Uterus (tissue), 4 donors: ENCODE results near the gene SEC24D. TPM values are rescaled to one million over a fixed set of nuclear protein-coding genes. Genes with fewer than 3 reads are reported as not detected.

ENCODE experiments used
- DNase-seq, 2 donors: peaks; one replicate each; pipeline ENCODE4 v3.0.0-alpha.2; 2019 to 2020
- H3K27ac ChIP-seq, 2 donors: fragments of 200-600 bp; sonication (generic); 1 replicate in 1 of 2; 2 replicates in 1 of 2; pipeline ENCODE4 v1.5.1; 2016 to 2018
- H3K27me3 ChIP-seq, 2 donors: fragments of 200-600 bp; sonication (generic); one replicate each; pipeline ENCODE4 v1.5.1; 2018 to 2019; ENCODE audit warnings: control low read depth in 1 of 2
- H3K36me3 ChIP-seq, 2 donors: fragments of 200-600 bp; sonication (generic); one replicate each; pipeline ENCODE4 v1.5.1; 2019; ENCODE audit warnings: control low read depth in 1 of 2
- H3K4me1 ChIP-seq, 2 donors: fragments of 200-600 bp; sonication (generic); one replicate each; pipeline ENCODE4 v1.5.1; 2018 to 2019; ENCODE audit warnings: control low read depth in 1 of 2
- H3K4me3 ChIP-seq, 2 donors: fragments of 200-600 bp; sonication (generic); 1 replicate in 1 of 2; 2 replicates in 1 of 2; pipeline ENCODE4 v1.5.1; 2018 to 2019; ENCODE audit warnings: mild to moderate bottlenecking in 1 of 2
- H3K9me3 ChIP-seq, 2 donors: fragments of 200-600 bp; sonication (generic); one replicate each; pipeline ENCODE4 v1.5.1; 2019; ENCODE audit warnings: control low read depth in 1 of 2
- CTCF ChIP-seq, 4 experiments: fragments of 200-600 bp in 2 of 4; fragments of 450-650 bp in 2 of 4; sonication (generic) in 2 of 4; IDR thresholded peaks; one replicate each; pipeline ENCODE4 v1.5.1; 2016 to 2019; ENCODE audit warnings: antibody characterized with exemption in 4 of 4, mild to moderate bottlenecking in 2 of 4, moderate library complexity in 1 of 4
- POLR2A ChIP-seq, 2 donors: fragments of 450-650 bp; IDR thresholded peaks; one replicate each; pipeline ENCODE4 v1.6.1; 2016; ENCODE audit warnings: antibody characterized with exemption in 2 of 2, mild to moderate bottlenecking in 1 of 2, moderate library complexity in 1 of 2
- intact Hi-C: fragments of 100-400 bp; cut with DNase I; formaldehyde crosslinking; loops from one replicate; pipeline ENCODE4 v1.15.1; 2023; ENCODE audit warnings: low total_unique reads
- total RNA-seq, 4 donors: library from RNA; depleted of rRNA in 3 of 4; stranded (reverse); fragments of >200 nt in 3 of 4; gene quantifications; one replicate each; pipeline versions ENCODE4 v1.1.0 to v1.2.4, GENCODE V29; 2014 to 2023
- donor health status: DM: yes; HTN: yes; CAD: no.

SEC24D gene
- total RNA-seq, 4 donors from 2014 or later = 26.1 to 107 (median 61.0) TPM

GRCh38 chr4:118729287-118730286 lies 106.3 kb downstream of the SEC24D start:
- Histone ChIP-seq H3K27me3 (no peaks in the 10 kb centered on the region), H3K9me3 (no peaks in the 10 kb centered on the region), H3K4me3 (no peak overlapping the region), H3K27ac (no peak overlapping the region), H3K4me1 (no peaks in the 10 kb centered on the region), H3K36me3 (no peaks in the 10 kb centered on the region)
- no peak for DNase-seq
- TF ChIP-seq POLR2A (IDR thresholded peaks at IDR 0.05) (no peak), CTCF (IDR thresholded peaks at IDR 0.05) (no peak)
- intact Hi-C loops = loop anchor here (10.0 kb wide), 1 partner anchor 245 kb away; no protein-coding TSS in a partner anchor

GRCh38 chr4:118727360-118727759 lies 108.6 kb downstream of the SEC24D start:
- intact Hi-C loops = no loop called here
- Histone ChIP-seq H3K4me1 (no peaks in the 10 kb centered on the region), H3K9me3 (no peaks in the 10 kb centered on the region), H3K27me3 (no peaks in the 10 kb centered on the region), H3K27ac (no peak overlapping the region), H3K36me3 (no peaks in the 10 kb centered on the region), H3K4me3 (no peak overlapping the region)
- no peak for TF ChIP-seq CTCF (IDR thresholded peaks at IDR 0.05)
- no peak for TF ChIP-seq POLR2A (IDR thresholded peaks at IDR 0.05)
- DNase-seq = no peak

- Histone ChIP-seq H3K36me3 (no peaks in the 10 kb centered on the region), H3K9me3 (no peaks in the 10 kb centered on the region), H3K4me1 (no peaks in the 10 kb centered on the region), H3K4me3 (no peak overlapping the region), H3K27ac (no peak overlapping the region), H3K27me3 (no peaks in the 10 kb centered on the region)
- intact Hi-C loops = no loop called here
- TF ChIP-seq POLR2A (IDR thresholded peaks at IDR 0.05) (no peak), CTCF (IDR thresholded peaks at IDR 0.05) (no peak)
- DNase-seq = no peak
These were observed 112.6 kb downstream of the SEC24D start for GRCh38 chr4:118723369-118723768.

GRCh38 chr4:118721752-118722151 lies 114.2 kb downstream of the SEC24D start:
- no peak overlapping the region for H3K27ac ChIP-seq
- DNase-seq = no peak
- no peak overlapping the region for H3K4me3 ChIP-seq
- no peaks in the 10 kb centered on the region for H3K36me3 ChIP-seq
- intact Hi-C loops = no loop called here
- no peaks in the 10 kb centered on the region for H3K9me3 ChIP-seq
- no peaks in the 10 kb centered on the region for H3K27me3 ChIP-seq
- no peak for TF ChIP-seq CTCF (IDR thresholded peaks at IDR 0.05)
- no peak for TF ChIP-seq POLR2A (IDR thresholded peaks at IDR 0.05)
- H3K4me1 ChIP-seq = no peaks in the 10 kb centered on the region

- intact Hi-C loops = no loop called here
- Histone ChIP-seq H3K4me3 (no peak overlapping the region), H3K27ac (no peak overlapping the region), H3K36me3 (no peaks in the 10 kb centered on the region), H3K4me1 (no peaks in the 10 kb centered on the region), H3K27me3 (no peaks in the 10 kb centered on the region), H3K9me3 (no peaks in the 10 kb centered on the region)
- no peak for DNase-seq
- TF ChIP-seq POLR2A (IDR thresholded peaks at IDR 0.05) (no peak), CTCF (IDR thresholded peaks at IDR 0.05) (no peak)
These were observed 117.3 kb downstream of the SEC24D start for GRCh38 chr4:118718511-118719170.
